Prostate gland (tissue), 2 donors: ENCODE measurements around the gene SMIM44.

Experiments
- CTCF ChIP-seq, 4 experiments: fragments of 200-600 bp in 2 of 4; fragments of 450-650 bp in 2 of 4; sonication (generic) in 2 of 4; IDR thresholded peaks; 1 replicate in 3 of 4; 2 replicates in 1 of 4; pipeline ENCODE4 v1.5.1; 2016 to 2019; ENCODE audit warnings: antibody characterized with exemption in 4 of 4, mild to moderate bottlenecking in 2 of 4, moderate library complexity in 2 of 4
- POLR2AphosphoS5 ChIP-seq: sonication (generic); formaldehyde crosslinking; IDR thresholded peaks from one replicate; pipeline ENCODE4 v1.6.1; 2017; ENCODE audit warnings: antibody characterized with exemption

- TF ChIP-seq POLR2AphosphoS5, result no peak
- TF ChIP-seq CTCF (IDR thresholded peaks at IDR 0.05), result no peak
Measured at GRCh38 chr19:3481241-3482090, 1.8 kb downstream of the SMIM44 start.
